Raji (cell line): ENCODE results near the gene HRH1.

Experiments used
- POLR2A ChIP-seq: IDR thresholded peaks from 2 replicates; pipeline ENCODE4 v1.6.1; 2011; ENCODE audit warnings: low read depth, low read length, control low read depth; ENCODE audit not compliant: insufficient read depth

Gene HRH1

DNA sequence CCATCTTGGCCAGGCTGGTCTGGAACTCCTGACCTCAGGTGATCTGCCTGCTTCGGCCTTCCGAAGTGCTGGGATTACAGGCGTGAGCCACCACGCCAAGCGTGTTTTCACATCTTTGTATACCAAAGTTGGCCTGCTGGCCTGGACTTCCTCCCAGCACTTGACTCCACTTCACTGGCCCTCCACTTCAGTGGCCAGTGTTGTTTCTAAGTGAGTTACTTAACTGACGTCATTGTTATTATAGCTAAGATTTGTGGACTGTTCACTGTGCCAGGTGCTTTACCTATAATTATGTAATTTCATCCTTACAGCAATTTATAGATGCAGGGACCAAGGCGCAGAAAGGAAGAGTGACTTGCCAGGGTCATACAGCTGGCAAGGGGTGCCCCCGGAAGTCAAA lies 52.0 kb downstream of the HRH1 start:
- TF ChIP-seq POLR2A = no peak

DNA sequence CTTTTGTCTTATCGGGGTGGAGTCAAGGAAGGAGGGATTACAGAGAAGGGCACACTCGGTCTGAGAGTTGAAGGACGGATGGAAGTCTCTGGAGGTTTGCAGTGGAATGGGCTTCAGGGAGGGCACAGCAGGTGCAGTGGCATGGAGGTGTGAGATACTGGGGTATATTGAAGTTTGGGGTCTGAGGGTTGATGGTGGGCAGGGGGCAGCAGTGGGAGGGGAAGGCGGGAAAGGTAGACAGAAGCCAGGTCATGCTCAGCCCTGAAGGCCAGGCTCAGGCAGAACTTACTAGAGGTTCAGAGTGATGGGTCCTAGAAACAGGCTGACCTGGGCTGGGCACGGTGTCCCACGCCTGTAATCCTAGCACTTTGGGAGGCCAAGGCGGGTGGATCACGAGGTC lies 52.7 kb downstream of the HRH1 start:
- no peak for TF ChIP-seq POLR2A

DNA sequence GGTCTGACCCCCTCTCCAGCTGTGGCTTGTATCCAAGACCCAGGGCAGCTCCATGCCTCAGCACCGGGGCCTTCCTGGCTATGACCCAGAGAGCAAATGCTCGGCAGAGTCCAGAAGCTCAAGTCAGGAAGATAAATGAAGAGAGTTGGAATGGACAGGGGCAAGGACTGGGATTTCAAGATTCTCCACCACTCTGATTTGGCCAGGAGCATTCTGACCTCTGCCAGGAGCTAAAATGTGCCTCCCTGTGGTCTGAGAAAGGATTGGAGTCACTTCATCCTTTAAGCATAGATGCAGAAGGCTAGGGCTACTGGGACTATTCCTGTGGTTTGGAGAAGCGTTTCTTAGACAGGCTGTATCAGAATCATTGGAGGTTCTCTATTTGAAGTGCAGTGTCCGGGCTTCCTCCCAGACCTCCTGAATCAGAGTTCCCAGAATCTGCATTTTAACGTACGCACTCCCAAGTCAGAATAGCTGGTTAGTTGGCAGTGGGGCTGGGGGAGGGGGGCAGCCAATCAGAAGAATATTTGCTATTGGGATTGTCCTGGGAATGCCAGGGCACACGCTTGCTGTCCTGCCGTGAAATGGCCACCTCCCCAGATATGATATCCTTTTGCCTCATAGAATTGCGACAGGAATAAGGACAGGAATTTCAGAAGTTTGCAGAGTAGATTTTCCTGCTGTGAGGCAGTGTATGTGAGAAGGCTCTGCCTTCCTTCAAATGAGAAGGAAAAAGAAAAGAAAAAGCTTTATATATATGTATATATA lies 57.4 kb downstream of the HRH1 start:
- TF ChIP-seq POLR2A = no peak

DNA sequence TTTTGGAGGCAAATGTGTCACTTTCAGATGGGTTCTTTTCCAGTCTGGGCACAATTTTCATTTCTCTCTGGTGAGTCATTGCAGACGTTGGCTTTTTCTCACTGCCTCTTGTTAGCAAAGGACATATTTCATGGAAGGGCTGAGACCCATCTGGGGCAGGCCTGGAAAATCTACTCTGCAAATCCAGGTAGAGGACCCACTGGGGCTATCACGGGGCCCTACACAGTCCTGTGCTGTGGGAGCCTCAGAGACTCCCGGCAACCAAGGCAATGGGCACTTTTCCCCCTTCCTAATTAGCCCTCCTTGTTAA lies 58.0 kb downstream of the HRH1 start:
- no peak for TF ChIP-seq POLR2A

DNA sequence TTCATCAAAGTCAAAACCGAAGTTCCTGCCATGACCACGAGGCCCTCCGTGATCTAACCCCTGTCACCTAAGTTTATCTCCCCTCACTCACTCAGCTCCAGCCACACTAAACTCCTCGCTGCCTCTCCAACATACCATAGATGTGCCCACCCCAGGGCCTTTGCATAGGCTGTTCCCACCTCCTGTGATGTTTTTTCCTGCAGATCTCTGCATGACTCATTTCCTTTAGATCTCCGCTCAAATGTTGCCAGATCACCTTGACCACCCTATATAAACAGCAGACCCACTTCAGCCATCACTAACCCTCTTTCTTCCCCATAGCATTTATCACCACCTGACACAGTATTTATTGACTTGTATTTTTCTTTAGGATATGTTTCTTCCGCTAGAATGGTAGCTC lies 58.5 kb downstream of the HRH1 start:
- TF ChIP-seq POLR2A = no peak

DNA sequence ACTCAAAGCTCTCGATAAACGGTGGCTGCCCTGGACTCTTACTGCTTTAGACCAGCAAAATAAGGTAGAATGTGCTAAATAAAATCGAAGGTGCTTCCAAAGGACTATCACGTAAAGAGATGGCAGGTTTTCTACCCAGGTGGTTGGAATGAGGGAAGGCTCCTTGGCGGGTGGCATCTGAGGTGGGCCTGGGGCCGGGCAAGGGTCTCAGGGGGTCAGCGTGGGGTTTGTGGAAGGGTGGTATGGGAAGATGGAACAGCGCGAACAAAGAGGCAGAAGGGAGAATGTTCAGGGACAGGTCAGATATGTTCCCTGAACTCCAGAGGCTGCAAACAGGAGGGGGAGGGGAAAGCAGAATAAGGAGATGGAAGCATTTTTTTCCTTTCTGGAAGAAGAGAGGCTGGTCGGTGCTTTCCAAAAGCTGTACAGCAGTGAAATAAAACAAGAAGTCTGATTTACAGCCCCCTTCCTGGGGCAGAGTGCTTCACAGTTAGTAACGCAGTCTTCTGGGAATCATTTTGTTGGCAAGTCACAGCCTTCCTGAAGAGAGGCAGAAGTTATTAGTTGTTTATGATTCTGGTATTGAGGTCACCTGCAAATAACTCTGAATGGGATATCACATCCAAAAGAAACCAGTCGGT lies 59.6 kb downstream of the HRH1 start:
- TF ChIP-seq POLR2A = no peak

DNA sequence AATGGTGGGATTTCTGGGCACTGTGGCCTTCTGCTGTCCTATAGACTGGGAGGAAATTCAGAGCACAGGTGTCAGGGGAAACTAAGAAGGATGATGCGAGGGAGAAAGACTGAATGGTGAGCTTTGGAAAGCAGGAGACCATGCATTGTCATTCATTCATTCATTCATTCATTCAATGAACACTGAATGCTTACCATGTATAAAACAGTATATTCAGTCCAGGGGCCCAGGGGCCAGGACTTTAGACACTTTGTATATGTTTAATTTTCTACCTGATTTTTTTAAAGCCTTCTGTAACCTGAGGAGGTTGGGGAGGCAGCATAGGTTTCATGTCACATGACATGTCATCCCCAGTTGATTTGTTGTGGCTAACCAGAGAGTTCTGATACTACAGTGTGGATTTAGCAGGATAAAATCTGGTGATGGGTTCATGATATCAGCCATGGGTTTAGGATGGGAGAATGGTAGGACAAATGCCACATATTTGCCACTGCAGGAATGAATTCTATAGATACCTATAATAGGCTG lies 60.2 kb downstream of the HRH1 start:
- TF ChIP-seq POLR2A = no peak

DNA sequence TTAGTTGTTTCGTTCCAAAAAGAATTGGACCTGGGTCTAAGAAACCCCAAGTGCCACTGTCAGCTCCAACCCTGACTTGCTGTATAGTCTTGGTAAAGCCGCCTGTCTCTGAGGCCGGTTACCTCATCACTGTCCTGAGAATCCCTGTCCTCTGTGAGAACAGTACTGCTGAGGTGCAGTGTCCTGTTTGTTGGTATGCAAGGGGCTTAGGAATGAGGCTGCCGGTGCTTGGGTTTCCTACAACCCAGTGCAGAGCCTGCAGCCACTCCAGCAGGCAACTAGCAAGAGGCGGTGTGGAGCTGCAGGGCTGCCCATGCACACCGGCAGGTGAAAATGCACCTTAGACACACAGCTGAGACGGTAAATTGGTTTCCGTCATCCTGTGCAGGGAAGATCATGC lies 65.9 kb downstream of the HRH1 start:
- TF ChIP-seq POLR2A = no peak

DNA sequence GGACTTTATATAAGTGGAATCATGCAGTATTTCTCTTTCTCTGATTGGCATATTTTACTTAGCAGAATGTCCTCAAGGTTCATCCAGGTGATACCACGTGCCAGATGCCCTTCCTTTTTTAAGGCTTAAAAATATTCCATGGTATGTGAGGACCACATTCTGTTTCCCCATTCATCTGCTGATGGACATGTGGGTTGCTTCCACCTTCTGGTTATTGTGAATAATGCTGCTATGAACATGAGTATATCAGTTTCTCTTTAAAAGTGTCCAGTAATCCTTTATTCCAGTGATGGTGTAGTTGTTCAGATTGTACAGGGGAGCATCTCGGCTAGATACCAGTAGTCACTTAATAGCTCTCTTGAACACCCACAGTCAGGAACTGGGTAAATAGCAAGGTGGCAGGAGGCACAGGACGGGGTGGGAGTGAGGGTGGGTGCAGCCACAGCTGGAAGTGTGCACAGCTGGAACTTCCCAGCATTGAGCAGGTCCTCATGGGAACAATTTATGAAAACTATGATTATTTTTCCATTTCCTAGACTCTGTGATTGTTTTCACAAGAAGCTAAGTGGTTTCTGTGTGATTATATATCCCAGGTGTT lies 67.6 kb downstream of the HRH1 start:
- no peak for TF ChIP-seq POLR2A

DNA sequence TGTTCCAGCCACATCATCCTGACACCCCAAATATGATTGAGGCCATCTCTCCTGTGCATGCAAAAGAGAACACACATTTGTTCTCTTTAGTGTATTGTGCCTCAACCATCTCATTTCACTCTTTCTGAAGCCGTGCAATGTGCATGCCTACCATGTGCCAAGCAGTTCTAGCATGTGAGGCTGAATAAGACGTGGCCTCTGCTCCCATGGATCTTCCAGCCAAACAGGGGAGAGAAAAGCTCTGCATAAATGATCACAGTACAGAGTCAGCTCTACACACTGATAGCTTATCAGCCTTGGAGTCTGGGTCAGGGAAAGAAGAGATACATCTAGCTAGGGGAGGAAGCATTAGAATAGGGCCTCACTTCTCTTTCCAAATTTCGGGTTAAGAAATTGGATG lies 69.7 kb downstream of the HRH1 start:
- no peak for TF ChIP-seq POLR2A

DNA sequence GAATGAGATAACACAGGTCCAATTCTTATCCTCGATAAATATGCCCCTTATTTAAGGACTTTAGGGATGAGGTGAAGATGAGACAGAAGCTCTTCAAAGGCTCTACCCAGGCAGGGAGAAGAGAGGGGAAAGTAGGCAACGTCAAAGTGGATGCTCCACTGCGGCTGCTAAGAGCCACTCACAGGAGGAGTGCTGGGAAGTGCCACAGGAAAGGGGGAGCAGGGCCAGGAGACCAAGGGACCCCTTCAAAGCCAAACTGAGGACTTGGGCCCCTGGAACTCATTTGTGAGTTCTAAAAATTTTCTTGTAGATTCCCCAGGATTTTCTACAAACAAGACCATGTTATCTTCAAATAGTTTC lies 70.6 kb downstream of the HRH1 start:
- TF ChIP-seq POLR2A = no peak

DNA sequence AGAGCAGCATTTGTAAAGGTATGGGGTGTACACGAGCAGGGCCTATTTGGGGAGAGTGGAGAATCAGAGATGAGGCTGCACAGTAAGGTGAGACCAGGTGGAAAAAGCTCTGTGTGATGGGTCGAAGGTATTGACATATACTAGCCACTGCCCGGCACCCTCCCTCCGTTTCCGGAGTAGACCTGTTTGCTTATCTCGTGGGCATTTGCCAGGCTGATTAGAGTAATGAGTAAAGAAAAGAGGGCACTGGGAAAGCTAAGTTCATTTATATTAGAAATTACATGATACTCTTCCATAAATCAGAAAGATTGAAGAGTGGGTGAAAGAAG lies 71.7 kb downstream of the HRH1 start:
- TF ChIP-seq POLR2A = no peak

DNA sequence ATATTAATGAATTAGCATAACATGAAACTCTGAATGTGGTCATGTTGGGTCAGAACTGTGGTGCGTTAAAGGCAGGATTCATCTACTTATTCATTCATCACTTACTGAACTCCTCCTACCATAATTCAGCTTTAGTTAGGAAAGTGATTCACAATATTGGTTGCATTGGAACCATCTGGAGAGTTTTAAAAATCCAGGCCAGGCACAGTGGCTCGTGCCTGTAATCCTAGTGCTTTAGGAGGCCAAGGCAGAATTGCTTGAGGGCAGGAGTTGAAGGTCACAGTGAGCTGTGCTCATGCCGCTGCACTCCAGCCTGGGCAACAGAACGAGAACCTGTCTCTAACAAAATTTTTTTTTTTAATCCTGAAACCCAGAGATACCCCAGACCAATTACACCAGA lies 73.7 kb downstream of the HRH1 start:
- TF ChIP-seq POLR2A = no peak

DNA sequence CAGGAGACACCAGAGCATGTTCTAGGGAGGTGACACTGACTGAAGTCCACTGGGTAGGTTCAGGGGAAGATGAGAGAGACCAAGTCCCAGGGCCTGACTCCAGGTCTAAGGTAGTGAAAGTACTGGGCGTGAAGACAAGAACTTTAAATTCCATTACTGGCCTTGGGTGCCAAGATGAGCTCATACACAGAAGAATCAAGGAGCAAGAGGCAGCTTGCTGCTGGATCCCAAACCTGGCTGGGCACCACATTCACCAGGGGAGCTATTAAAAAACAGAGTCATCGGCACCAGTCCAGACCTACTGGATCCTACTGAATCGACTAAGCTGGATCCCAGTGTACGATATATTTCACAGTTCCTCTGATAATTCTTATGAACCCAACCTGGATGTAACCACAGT lies 75.8 kb downstream of the HRH1 start:
- no peak for TF ChIP-seq POLR2A

DNA sequence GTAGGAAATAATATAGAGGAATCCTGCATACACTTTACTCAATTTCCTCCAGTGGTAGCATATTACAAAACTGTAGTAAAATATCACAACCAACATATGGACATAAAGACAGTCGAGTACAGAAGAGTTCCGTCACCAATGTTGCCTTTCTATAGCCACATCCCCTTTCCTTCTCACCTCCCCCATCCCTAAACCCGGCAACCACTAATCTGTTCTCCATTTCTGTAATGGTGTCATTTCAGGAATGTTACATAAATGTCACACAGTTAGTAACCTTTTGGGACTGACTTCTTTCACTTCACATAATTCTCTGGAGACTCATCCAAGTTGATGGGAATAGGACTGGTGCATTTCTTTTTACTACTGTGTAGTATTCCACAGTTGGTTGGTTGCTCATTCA lies 76.5 kb downstream of the HRH1 start:
- TF ChIP-seq POLR2A = no peak

DNA sequence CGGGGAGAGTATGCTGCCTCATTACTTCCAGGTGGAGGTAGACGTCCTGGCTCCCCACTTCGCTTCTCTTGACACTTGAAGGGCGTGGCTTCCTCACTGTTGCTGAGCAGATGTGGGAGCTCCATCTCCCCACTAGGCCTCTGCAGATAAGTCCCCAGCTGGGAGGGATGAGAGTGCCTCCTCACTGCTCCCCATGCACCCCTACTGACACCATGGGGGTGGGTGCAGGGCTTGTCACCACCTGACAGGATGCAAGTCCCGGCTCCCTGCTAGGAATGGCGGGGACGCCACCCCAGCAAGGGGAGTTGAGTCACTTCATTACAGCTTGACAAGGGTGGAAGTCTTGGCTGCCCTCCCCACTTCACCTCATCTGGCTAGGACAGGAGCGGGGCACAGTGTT lies 81.1 kb downstream of the HRH1 start:
- no peak for TF ChIP-seq POLR2A
